Activated naive CD4-positive, alpha-beta T cell treated with anti-CD3 and anti-CD28 coated beads for 36 hours (primary cell): ENCODE measurements around the gene LAMTOR4. TPM values are rescaled to one million over a fixed set of nuclear protein-coding genes. Genes with fewer than 3 reads are reported as not detected.
"Not testable (repeated sequence)": the region's sequence is repeated elsewhere in the genome, so short reads cannot be mapped to it uniquely, and the experiment has no call there.

Source experiments
- CTCF ChIA-PET: fragments of 350-600 bp; sonication (Branson Sonifier 250); formaldehyde crosslinking; loops from one replicate; lab custom pipeline; 2021; ENCODE audit warnings: antibody characterized with exemption; lab: Charles Lee
- DNase-seq: peaks from one replicate; pipeline ENCODE4 v3.0.0-alpha.2; 2020
- H3K27ac Mint-ChIP-seq: one replicate; pipeline ENCODE4 v1.8.0; 2021; ENCODE audit warnings: mild to moderate bottlenecking, mixed read lengths
- H3K27me3 Mint-ChIP-seq: one replicate; pipeline ENCODE4 v1.8.0; 2021; ENCODE audit warnings: low read depth, mixed read lengths
- H3K36me3 Mint-ChIP-seq: one replicate; pipeline ENCODE4 v1.8.0; 2021; ENCODE audit warnings: low read depth, mixed read lengths
- H3K4me1 Mint-ChIP-seq: one replicate; pipeline ENCODE4 v1.8.0; 2021; ENCODE audit warnings: low read depth, mixed read lengths
- H3K4me3 Mint-ChIP-seq: one replicate; pipeline ENCODE4 v1.8.0; 2021; ENCODE audit warnings: mild to moderate bottlenecking, moderate library complexity, mixed read lengths
- H3K9me3 Mint-ChIP-seq: one replicate; pipeline ENCODE4 v1.8.0; 2021; ENCODE audit warnings: mixed read lengths
- intact Hi-C: fragments of 100-400 bp; cut with micrococcal nuclease; formaldehyde crosslinking; loops from one replicate; pipeline ENCODE4 v1.15.1; 2023
- total RNA-seq, 2 experiments: library from RNA; stranded (reverse); gene quantifications; one replicate each; pipeline ENCODE4 v1.2.3, GENCODE V29; 2021

The LAMTOR4 gene
- total RNA-seq, 2 experiments from 2014 or later, result 129 to 135 TPM

GRCh38 chr7:100141555-100141949, 7.2 kb upstream of the LAMTOR4 start:
- H3K4me1 Mint-ChIP-seq, result peaks cover 12% of the 10 kb centered on the region
- no peak overlapping the region for H3K27ac Mint-ChIP-seq
- no peak overlapping the region for H3K4me3 Mint-ChIP-seq
- no peaks in the 10 kb centered on the region for H3K36me3 Mint-ChIP-seq
- H3K9me3 Mint-ChIP-seq, result no peaks in the 10 kb centered on the region
- no peak for DNase-seq
- intact Hi-C loops, result no loop called here
- CTCF ChIA-PET, result interaction anchor here (1.0 to 4.3 kb wide), 3 partner anchors 8 to 12 kb away, joined by 5 to 26 read pairs (median 10); no protein-coding TSS in a partner anchor
- no peaks in the 10 kb centered on the region for H3K27me3 Mint-ChIP-seq

GRCh38 chr7:100142461-100142860, 6.3 kb upstream of the LAMTOR4 start:
- Mint-ChIP-seq H3K27ac (no peak overlapping the region), H3K4me3 (no peak overlapping the region), H3K27me3 (no peaks in the 10 kb centered on the region), H3K4me1 (peaks cover 12% of the 10 kb centered on the region), H3K36me3 (no peaks in the 10 kb centered on the region), H3K9me3 (no peaks in the 10 kb centered on the region)
- intact Hi-C loops, result no loop called here
- no peak for DNase-seq
- CTCF ChIA-PET, result interaction anchor here (0.6 to 2.4 kb wide), 4 partner anchors 8 to 68 kb away, joined by 4 to 10 read pairs (median 5); no protein-coding TSS in a partner anchor

GRCh38 chr7:100146350-100146749, 2.4 kb upstream of the LAMTOR4 start:
- peaks cover 13% of the 10 kb centered on the region for H3K36me3 Mint-ChIP-seq
- H3K4me3 Mint-ChIP-seq, DNase-seq, H3K27ac Mint-ChIP-seq, H3K9me3 Mint-ChIP-seq, intact Hi-C loops, H3K27me3 Mint-ChIP-seq: not testable (repeated sequence)
- H3K4me1 Mint-ChIP-seq, result peaks cover 19% of the 10 kb centered on the region
- CTCF ChIA-PET, result interaction anchor here (0.6 to 4.7 kb wide), 4 partner anchors 13 to 190 kb away, joined by 3 to 34 read pairs (median 4); no protein-coding TSS in a partner anchor

- Mint-ChIP-seq H3K4me1 (peaks cover 25% of the 10 kb centered on the region), H3K4me3 (no peak overlapping the region), H3K36me3 (peaks cover 16% of the 10 kb centered on the region), H3K27me3 (no peaks in the 10 kb centered on the region), H3K27ac (peak overlapping the region; percentile 99), H3K9me3 (no peaks in the 10 kb centered on the region)
- CTCF ChIA-PET, result interaction anchor here (0.5 to 4.7 kb wide), 5 partner anchors 12 to 134 kb away, joined by 3 to 34 read pairs (median 4); no protein-coding TSS in a partner anchor
- DNase-seq, result no peak
- intact Hi-C loops, result no loop called here
Measured at GRCh38 chr7:100147278-100147677, 1.4 kb upstream of the LAMTOR4 start.

GRCh38 chr7:100148225-100148558, 526 bp upstream of the LAMTOR4 start:
- Mint-ChIP-seq H3K36me3 (peaks cover 21% of the 10 kb centered on the region), H3K27ac (peak overlapping the region; percentile 99), H3K4me1 (peaks cover 29% of the 10 kb centered on the region), H3K4me3 (peak overlapping the region; percentile 100), H3K9me3 (no peaks in the 10 kb centered on the region), H3K27me3 (no peaks in the 10 kb centered on the region)
- CTCF ChIA-PET, result interaction anchor here (1.0 to 4.7 kb wide), 4 partner anchors 9 to 260 kb away, joined by 3 to 34 read pairs (median 6); no protein-coding TSS in a partner anchor
- intact Hi-C loops, result loop anchor here (1.0 kb wide), 10 partner anchors 10 to 288 kb away; partner anchors contain the start of genes AP4M1, GAL3ST4, GPC2 and MCM7
- no peak for DNase-seq

GRCh38 chr7:100152404-100152803, 3.7 kb downstream of the LAMTOR4 start:
- DNase-seq, result no peak
- Mint-ChIP-seq H3K4me1 (peaks cover 44% of the 10 kb centered on the region), H3K27me3 (no peaks in the 10 kb centered on the region), H3K4me3 (no peak overlapping the region), H3K27ac (peak overlapping the region; percentile 76), H3K9me3 (no peaks in the 10 kb centered on the region), H3K36me3 (peaks cover 31% of the 10 kb centered on the region)
- CTCF ChIA-PET, result no interaction called here
- intact Hi-C loops, result no loop called here

GRCh38 chr7:100152937-100153666, 4.4 kb downstream of the LAMTOR4 start:
- no peaks in the 10 kb centered on the region for H3K27me3 Mint-ChIP-seq
- peaks cover 31% of the 10 kb centered on the region for H3K36me3 Mint-ChIP-seq
- CTCF ChIA-PET, result no interaction called here
- no peak overlapping the region for H3K4me3 Mint-ChIP-seq
- no peak for DNase-seq
- no peaks in the 10 kb centered on the region for H3K9me3 Mint-ChIP-seq
- H3K4me1 Mint-ChIP-seq, result peaks cover 47% of the 10 kb centered on the region
- intact Hi-C loops, result no loop called here
- H3K27ac Mint-ChIP-seq, result peak overlapping the region; percentile 76

- H3K27ac Mint-ChIP-seq, result peak overlapping the region; percentile 37
- no peaks in the 10 kb centered on the region for H3K27me3 Mint-ChIP-seq
- no peak overlapping the region for H3K4me3 Mint-ChIP-seq
- H3K4me1 Mint-ChIP-seq, result peaks cover 43% of the 10 kb centered on the region
- CTCF ChIA-PET, result no interaction called here
- H3K9me3 Mint-ChIP-seq, result no peaks in the 10 kb centered on the region
- peaks cover 26% of the 10 kb centered on the region for H3K36me3 Mint-ChIP-seq
- peak; percentile 5 for DNase-seq
- intact Hi-C loops, result no loop called here
Measured at GRCh38 chr7:100153708-100154535, 5.2 kb downstream of the LAMTOR4 start.

- H3K27ac Mint-ChIP-seq, result no peak overlapping the region
- CTCF ChIA-PET, result interaction anchor here (0.7 to 1.5 kb wide), 2 partner anchors 22 to 72 kb away, joined by 3 to 4 read pairs; no protein-coding TSS in a partner anchor
- no peak overlapping the region for H3K4me3 Mint-ChIP-seq
- no peaks in the 10 kb centered on the region for H3K27me3 Mint-ChIP-seq
- H3K36me3 Mint-ChIP-seq, result peaks cover 26% of the 10 kb centered on the region
- intact Hi-C loops, result no loop called here
- peak; percentile 4 for DNase-seq
- H3K9me3 Mint-ChIP-seq, result no peaks in the 10 kb centered on the region
- H3K4me1 Mint-ChIP-seq, result peaks cover 46% of the 10 kb centered on the region
Measured at GRCh38 chr7:100154651-100155491, 6.2 kb downstream of the LAMTOR4 start.

GRCh38 chr7:100155553-100156317, 7.0 kb downstream of the LAMTOR4 start:
- Mint-ChIP-seq H3K27ac (no peak overlapping the region), H3K4me3 (no peak overlapping the region), H3K4me1 (peaks cover 38% of the 10 kb centered on the region), H3K27me3 (no peaks in the 10 kb centered on the region), H3K9me3 (no peaks in the 10 kb centered on the region), H3K36me3 (peaks cover 20% of the 10 kb centered on the region)
- CTCF ChIA-PET, result interaction anchor here (0.7 to 2.9 kb wide), 4 partner anchors 23 to 73 kb away, joined by 3 to 11 read pairs (median 4); no protein-coding TSS in a partner anchor
- intact Hi-C loops, result no loop called here
- peak; percentile 5 for DNase-seq
